NCI-H2029 (cell line): ENCODE results near the gene FXR2.
"Not testable (repeated sequence)": the region's sequence is repeated elsewhere in the genome, so short reads cannot be mapped to it uniquely, and the experiment has no call there.

Source experiments
- DNase-seq: peaks from one replicate; lab custom pipeline; 2025; lab: John Stamatoyannopoulos, UW

Gene FXR2

DNA sequence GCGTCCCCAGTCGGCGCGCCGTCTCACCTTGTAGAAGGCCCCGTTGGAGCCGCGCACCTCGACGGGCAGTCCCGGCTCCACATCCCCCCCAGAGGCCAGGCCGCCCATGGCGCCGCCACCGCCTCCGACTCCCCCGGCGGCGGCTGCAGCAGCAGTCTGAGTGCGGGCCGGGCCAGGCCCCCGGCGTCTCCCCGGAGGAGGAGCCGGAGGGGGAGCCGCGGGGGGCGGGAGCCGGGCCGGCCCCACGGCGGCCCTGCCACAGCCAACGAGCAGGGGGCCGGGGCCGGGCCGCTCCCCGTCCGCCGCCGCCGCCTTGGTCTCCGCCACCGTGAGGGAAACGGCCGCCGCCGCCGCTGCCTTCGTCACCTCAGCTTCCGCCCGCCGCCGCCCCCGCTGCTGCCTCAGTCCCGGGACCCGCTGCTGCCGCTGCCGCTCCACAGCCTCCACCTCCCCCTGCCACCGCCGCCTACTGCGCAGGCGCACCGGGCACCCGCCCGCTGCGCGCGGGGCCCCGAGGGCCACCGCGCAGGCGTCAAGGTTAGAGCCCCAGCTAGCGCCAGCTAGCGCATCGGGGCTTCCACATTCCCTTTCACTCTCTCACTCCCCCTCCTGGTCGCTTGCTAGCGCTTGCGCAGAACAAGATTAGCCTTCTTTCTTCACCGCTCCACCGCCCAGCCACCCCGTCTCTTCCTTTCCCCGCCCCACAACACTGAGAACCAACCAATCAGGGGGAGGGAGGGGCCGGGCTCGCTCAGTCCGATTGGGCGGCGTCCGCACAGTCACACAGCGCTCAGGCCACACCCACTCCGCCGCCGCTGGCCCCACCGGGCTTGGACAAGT is at the start of gene FXR2:
FXR2 (minus strand) TSS at position 473 of the 840 bp plus-strand sequence; CDS start at position 108, 365 bp downstream.
- DNase-seq = peak; percentile 94

DNA sequence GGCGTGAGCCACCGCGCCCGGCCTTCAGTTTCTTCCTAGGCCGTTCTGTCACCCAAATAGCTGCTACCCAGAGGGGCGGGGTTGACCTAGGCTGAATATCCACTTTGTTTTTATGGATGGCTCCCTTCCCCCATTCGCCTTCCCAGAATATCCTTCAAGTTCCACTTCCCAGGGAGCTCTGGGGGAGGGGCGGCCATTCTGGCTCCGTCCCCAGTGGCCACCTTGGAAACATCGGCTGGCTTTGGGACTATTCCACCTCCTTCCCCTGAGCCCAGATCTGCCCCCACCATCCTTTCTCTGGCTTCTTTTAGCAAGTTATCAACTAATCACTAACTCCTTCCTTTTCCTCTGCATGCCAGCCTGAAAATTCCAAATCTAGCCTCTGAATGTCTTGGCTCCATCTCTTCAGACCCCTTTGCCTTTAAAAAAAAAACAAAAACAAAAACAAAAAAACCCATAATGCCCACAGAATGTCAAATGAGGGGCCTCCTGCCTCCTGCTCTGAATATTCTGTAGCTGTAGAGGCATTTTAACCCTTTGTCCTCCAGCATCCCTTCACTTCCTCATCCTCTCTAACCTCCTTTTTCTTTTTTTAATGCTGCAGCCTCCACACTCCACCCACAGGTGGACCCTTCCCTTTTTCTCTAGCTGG is 42.4 kb upstream of the FXR2 start:
- no peak for DNase-seq

DNA sequence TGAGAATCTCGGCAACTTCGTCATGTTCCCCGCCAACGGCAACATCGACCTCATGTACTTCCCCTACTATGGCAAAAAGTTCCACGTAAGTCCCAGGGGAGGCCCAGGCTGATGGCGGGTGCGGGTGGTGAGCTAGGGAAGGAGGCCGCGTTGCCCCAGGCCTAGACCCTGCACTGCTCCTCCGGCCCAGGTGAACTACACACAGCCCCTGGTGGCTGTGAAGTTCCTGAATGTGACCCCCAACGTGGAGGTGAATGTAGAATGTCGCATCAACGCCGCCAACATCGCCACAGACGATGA is 40.8 kb upstream of the FXR2 start:
- no peak for DNase-seq

GRCh38 chr17:7654832-7655540 is 40.3 kb upstream of the FXR2 start:
- DNase-seq = no peak

DNA sequence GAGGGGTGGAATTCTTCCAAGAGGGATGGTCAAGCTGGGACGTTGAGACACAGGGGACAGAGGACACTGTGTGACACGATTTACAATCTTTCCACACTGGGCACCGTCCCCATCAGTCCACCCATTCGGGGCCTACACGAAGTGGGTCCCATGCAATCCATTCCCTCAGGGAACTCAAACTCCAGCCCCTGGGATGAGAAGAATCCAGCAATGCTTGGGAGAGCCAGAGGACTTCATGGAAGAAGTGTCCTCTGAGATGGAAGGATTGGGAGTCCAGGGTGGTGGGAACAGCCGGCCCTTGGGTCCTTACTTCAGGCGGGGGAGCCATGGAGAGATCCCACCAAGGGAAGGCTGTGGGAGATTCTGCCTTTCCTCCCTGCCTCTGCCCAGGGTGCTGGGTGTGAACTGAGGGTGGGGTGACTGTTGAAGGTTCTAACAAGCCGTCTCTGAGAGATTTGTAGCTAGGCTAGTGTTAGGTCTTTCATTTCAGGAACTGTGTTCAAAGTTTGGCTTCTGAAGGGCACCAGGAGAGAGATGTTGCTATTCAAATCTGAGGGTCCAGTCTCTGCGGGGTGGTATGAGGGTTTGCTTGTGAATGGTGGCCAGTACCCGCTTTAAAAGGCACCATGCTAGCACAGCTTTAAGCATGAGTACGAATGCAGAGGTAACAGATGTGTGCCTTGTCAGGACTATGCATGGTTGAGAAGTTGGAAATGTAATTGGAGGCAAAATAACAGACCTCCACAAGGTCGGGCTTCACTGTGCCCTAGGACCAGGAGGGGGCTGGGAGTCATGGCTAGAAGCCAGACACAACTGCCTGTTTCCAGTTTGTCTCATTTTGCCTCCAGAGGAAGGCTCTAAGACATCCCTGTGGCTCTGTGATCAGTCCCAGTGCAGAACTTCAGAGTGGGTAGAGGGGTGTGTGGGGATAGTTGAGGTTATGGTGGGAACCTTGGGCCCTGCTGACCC is 38.0 kb upstream of the FXR2 start:
- no peak for DNase-seq

GRCh38 chr17:7651665-7652387 is 37.1 kb upstream of the FXR2 start:
- DNase-seq = no peak

DNA sequence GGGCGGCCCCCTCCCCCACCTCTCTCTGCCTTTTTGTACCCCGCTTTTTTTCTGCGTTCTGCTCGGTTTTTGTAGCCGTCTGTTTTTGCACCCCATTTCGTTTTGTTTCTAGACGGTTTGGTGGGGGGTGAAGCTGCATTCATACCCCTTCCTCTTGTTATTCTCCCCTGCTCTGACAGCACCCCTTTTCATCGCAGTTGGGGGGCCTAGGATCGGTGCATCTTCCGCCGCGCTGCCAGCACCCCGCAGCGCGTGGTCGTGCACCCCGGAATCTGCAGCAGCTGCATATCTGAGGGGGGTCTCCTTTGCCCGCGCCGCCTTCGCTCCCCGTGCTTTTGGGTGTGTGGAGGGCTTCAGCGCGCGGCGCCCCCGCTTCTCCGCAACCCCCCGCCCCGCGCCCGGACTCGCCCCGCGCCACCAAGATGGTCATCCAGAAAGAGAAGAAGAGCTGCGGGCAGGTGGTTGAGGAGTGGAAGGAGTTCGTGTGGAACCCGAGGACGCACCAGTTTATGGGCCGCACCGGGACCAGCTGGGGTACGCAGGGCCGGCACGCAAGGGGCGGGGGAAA is 36.5 kb upstream of the FXR2 start:
- DNase-seq = no peak

GRCh38 chr17:7650509-7651096 is 35.9 kb upstream of the FXR2 start, which contains the start of gene ATP1B2:
Gene ATP1B2 (plus strand): TSS chr17:7650926. CDS start chr17:7651519, 593 bp downstream.
- DNase-seq = peak; percentile 25

GRCh38 chr17:7647018-7647417 is 32.3 kb upstream of the FXR2 start:
- no peak for DNase-seq

GRCh38 chr17:7646457-7646856 is 31.8 kb upstream of the FXR2 start:
- no peak for DNase-seq

- DNase-seq = no peak
Measured at GRCh38 chr17:7644775-7645174, 30.1 kb upstream of the FXR2 start.

GRCh38 chr17:7641635-7642034 is 26.9 kb upstream of the FXR2 start:
- DNase-seq = not testable (repeated sequence)

DNA sequence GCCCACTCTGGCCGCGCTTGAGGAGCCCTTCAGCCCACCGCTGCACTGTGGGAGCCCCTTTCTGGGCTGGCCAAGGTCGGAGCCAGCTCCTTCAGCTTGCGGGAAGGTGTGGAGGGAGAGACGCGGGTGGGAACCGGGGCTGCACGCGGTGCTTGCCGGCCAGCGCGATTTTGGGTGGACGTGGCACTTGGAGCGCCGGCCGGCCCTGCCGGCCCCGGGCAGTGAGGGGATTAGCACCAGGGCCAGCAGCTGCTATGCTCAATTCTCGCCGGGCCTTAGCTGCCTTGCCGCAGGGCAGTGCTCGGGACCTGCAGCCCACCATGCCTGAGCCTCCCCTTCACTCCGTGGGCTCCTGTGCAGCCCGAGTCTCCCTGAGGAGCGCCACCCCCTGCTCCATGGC is 26.1 kb upstream of the FXR2 start:
- no peak for DNase-seq

DNA sequence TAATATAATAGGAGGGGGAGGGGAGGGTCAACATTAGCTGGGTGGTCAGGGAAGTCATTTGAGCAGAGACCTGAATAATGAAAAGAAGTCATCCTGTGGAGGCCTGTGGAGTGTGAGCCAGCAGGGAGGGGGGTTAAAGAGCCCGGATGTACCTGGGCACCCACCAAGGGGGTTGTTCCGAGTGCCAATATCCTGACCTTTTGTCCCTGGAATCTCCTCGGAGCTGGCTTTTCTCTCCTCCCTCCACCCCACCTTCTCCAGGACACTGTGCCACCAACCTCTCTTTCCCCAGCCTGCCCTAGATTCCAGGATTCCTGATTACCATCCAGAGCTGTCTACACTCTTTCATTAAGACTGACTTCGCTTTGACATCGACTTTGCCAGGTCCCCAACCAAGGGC is 21.5 kb upstream of the FXR2 start:
- no peak for DNase-seq

- no peak for DNase-seq
Measured at GRCh38 chr17:7634384-7634783, 19.7 kb upstream of the FXR2 start.

DNA sequence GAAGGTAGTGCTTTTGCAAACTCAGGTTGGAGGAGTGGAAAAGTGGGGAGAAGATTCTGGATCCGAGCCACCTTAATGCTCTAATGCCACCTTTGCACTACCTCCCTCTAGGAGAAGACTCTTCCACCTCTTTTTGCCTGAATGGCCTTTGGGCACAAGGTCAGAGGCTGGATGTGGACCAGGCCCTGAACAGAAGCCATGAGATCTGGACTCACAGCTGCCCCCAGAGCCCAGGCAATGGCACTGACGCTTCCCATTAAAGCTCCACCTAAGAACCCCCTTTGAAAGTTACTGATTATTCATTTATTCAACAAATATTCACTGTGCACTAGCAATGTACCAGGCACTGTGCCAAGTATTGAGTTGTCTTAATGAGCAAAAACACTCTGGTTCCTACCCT is 18.4 kb upstream of the FXR2 start:
- no peak for DNase-seq

- DNase-seq = no peak
Measured at GRCh38 chr17:7632492-7632894, 17.8 kb upstream of the FXR2 start.

DNA sequence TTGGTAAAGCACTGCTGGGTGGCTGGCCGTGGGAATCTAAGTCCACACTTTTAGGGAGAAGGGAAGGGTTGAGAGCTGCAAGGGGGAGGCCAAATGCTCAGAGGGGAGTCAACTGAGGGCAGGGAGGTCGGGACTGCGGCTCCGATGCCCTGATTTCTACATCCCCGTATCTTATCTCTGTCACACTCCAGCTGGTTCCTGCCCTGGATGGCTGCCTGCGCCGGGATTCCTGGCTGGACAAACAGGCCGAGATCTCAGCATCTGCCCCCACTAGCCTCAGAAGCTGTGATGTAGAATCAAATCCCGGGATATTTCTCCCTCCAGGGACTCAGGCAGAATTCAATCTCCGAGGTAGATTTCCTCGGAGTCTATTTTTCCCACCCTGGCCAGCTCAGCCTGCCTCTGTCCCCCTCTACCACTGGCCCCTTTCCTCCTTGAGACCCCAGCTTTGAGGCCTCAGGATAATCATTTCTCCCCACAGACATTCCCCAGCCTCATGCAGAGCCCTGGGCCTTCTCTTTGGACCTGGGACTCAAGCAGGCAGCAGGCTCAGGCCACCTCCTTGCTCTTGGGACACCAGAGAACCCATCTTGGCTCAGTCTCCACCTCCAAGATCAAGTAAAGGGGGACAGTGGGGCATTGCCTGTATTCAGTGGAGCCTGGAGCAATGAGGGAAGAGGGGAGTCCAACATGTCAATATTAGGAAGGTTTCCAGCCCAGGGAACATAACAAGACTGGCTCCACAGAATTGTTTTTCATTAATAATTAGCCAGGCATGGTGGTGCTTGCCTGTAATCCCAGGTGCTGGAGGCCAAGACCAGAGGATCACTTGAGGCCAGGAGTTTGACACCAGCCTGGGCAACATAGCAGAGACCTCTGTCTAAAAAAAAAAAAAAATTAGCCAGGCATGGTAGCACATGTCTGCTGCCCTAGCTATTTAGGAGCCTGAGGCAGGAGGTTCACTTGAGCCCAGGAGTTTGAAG is 17.0 kb upstream of the FXR2 start:
- no peak for DNase-seq

DNA sequence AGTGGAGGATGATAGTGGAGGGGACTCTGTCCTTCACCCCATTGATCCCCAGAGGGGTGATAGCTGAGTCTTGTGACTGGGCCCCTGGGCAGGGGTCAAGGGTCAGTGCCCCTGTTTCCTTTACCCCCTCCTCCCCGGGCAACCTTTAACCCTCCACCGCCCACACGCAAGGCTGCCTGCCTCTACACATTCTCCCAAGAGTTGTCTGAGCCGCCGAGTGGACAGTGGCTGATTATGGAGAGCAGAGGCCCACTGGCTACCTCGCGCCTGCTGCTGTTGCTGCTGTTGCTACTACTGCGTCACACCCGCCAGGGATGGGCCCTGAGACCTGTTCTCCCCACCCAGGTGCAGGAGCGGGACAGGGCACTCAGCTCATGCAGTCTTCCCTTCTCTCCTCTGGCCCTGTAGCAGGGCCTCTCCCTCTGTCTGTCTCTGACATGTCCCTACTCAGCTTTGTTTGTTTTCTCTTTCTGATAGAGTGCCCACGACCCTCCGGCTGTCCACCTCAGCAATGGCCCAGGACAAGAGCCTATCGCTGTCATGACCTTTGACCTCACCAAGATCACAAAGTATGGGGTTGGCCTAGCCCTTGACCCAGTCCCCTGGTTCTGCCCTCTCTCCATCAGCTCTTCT is 15.4 kb upstream of the FXR2 start, which contains the start of gene SHBG:
SHBG (plus strand) TSS at position 197 of the 633 bp plus-strand sequence; CDS start at position 235, 38 bp downstream.
- no peak for DNase-seq
